Panc1 (cell line): ENCODE measurements around the gene GPR176. TPM values are rescaled to one million over a fixed set of nuclear protein-coding genes. Genes with fewer than 3 reads are reported as not detected.

Experiments
- ATAC-seq: fragments of 200-7000 bp; cut with Tn5 transposase; 2 replicates; pipeline ENCODE4 v1.9.1; 2020; ENCODE audit warnings: mild to moderate bottlenecking, moderate library complexity
- BruUV-seq: library from RNA; stranded (reverse); fragments of 400-500 nt; replicated peaks from 2 replicates; lab custom pipeline; 2021; lab: Mats Ljungman, UMichigan
- CTCF ChIA-PET: fragments of 300-600 bp; sonication (Branson Sonifier 250); formaldehyde crosslinking; loops from one replicate; lab custom pipeline; 2022; ENCODE audit warnings: antibody characterized with exemption; lab: Charles Lee
- POLR2A ChIA-PET: fragments of 300-600 bp; sonication (Branson Sonifier 250); formaldehyde crosslinking; loops from one replicate; lab custom pipeline; 2022; ENCODE audit warnings: antibody characterized with exemption; lab: Charles Lee
- DNase-seq: peaks from one replicate; pipeline ENCODE4 v3.0.0-alpha.2; 2010; ENCODE audit warnings: low read depth, low spot score
- H3K27ac ChIP-seq: 2 replicates; pipeline ENCODE4 v1.5.1; 2011; ENCODE audit warnings: mild to moderate bottlenecking, low read length, inconsistent platforms
- H3K27me3 ChIP-seq: fragments of 200-500 bp; sonication (Bioruptor generic); 2 replicates; pipeline ENCODE4 v1.6.0; 2014; ENCODE audit warnings: low read length, inconsistent platforms; ENCODE audit not compliant: control insufficient read depth, insufficient read depth
- H3K36me3 ChIP-seq: fragments of 200-500 bp; sonication (Bioruptor generic); 2 replicates; pipeline ENCODE4 v1.5.1; 2014; ENCODE audit warnings: inconsistent platforms, mild to moderate bottlenecking, low read length, moderate library complexity; ENCODE audit not compliant: control insufficient read depth, insufficient read depth
- H3K4me1 ChIP-seq: 2 replicates; pipeline ENCODE4 v1.5.1; 2011; ENCODE audit warnings: inconsistent platforms, mild to moderate bottlenecking, low read length, moderate library complexity; ENCODE audit not compliant: control insufficient read depth, insufficient read depth
- H3K4me3 ChIP-seq, 2 experiments: 2 replicates each; pipeline ENCODE4 v1.5.1; 2011 to 2012; ENCODE audit warnings: low read depth in 2 of 2, low read length in 2 of 2, mild to moderate bottlenecking in 2 of 2, inconsistent platforms in 1 of 2, moderate library complexity in 1 of 2
- H3K9me3 ChIP-seq: fragments of 200-500 bp; sonication (Bioruptor generic); 2 replicates; pipeline ENCODE4 v1.5.1; 2014; ENCODE audit warnings: low read depth, mild to moderate bottlenecking, inconsistent platforms, low read length, moderate library complexity; ENCODE audit not compliant: control insufficient read depth, insufficient read depth
- CTCF ChIP-seq: fragments of 450-650 bp; IDR thresholded peaks from 2 replicates; pipeline ENCODE4 v1.5.1; 2017; ENCODE audit warnings: mild to moderate bottlenecking
- POLR2AphosphoS5 ChIP-seq: IDR thresholded peaks from 2 replicates; pipeline ENCODE4 v1.6.1; 2012; ENCODE audit warnings: mild to moderate bottlenecking, low read depth, low read length, moderate library complexity
- REST ChIP-seq, 2 experiments: IDR thresholded peaks; 2 replicates each; pipeline ENCODE4 v1.6.1; 2011 to 2012; ENCODE audit warnings: low read depth in 2 of 2, control low read depth in 1 of 2, low read length in 1 of 2, mild to moderate bottlenecking in 1 of 2, moderate library complexity in 1 of 2; ENCODE audit not compliant: insufficient read depth in 1 of 2
- SIN3A ChIP-seq: IDR thresholded peaks from 2 replicates; pipeline ENCODE4 v1.6.1; 2012; ENCODE audit warnings: low read depth, mild to moderate bottlenecking, low read length, moderate library complexity, borderline replicate concordance; ENCODE audit not compliant: insufficient read depth
- TCF7L2 ChIP-seq: IDR thresholded peaks from 2 replicates; pipeline ENCODE4 v1.6.1; 2011; ENCODE audit warnings: mild to moderate bottlenecking, low read depth, low read length, inconsistent platforms
- in situ Hi-C: cut with HindIII; loops from 2 replicates; pipeline ENCODE4 v1.10.0; 2016; ENCODE audit warnings: low sequenced_read_pairs, low pct_unique_long_range_greater_than_20kb
- intact Hi-C: fragments of 100-400 bp; cut with micrococcal nuclease; formaldehyde crosslinking; loops from one replicate; pipeline ENCODE4 v1.10.0; 2022; ENCODE audit not compliant: unreplicated experiment
- total RNA-seq: library from RNA; stranded (reverse); gene quantifications from one replicate; pipeline ENCODE4 v1.2.1, GENCODE V29; 2021; ENCODE audit not compliant: unreplicated experiment

Gene GPR176
- total RNA-seq, 1 experiment from 2014 or later, result 12.7 TPM

GRCh38 chr15:39957481-39957880, 37.4 kb upstream of the GPR176 start:
- BruUV-seq, result no TSS peak
- Histone ChIP-seq H3K9me3 (no peaks in the 10 kb centered on the region), H3K36me3 (peaks cover 32% of the 10 kb centered on the region), H3K4me3 (no peak overlapping the region), H3K4me1 (no peaks in the 10 kb centered on the region), H3K27ac (no peak overlapping the region), H3K27me3 (no peaks in the 10 kb centered on the region)
- TF ChIP-seq REST (IDR thresholded peaks at IDR 0.05; ENCODE audit: insufficient read depth in 1 of 2, low read depth in 2 of 2, low read length in 1 of 2), result no peak
- no peak for TF ChIP-seq SIN3A
- TF ChIP-seq TCF7L2, result no peak
- TF ChIP-seq CTCF, result no peak
- no peak for TF ChIP-seq POLR2AphosphoS5
- CTCF ChIA-PET, result no interaction called here
- ATAC-seq, result no peak
- DNase-seq, result no peak
- in situ Hi-C loops (no loop called here), intact Hi-C loops (no loop called here)
- POLR2A ChIA-PET, result interaction anchor here (0.6 kb wide), 1 partner anchor 155 kb away, joined by 3 read pairs; no protein-coding TSS in a partner anchor

GRCh38 chr15:39953521-39953920, 33.5 kb upstream of the GPR176 start:
- BruUV-seq, result no TSS peak
- DNase-seq (no peak), ATAC-seq (no peak)
- no peaks in the 10 kb centered on the region for H3K27me3 ChIP-seq
- TF ChIP-seq TCF7L2 (no peak), REST (IDR thresholded peaks at IDR 0.05; ENCODE audit: insufficient read depth in 1 of 2, low read depth in 2 of 2, low read length in 1 of 2) (no peak), POLR2AphosphoS5 (no peak), CTCF (no peak), SIN3A (no peak)
- H3K27ac ChIP-seq, result no peak overlapping the region
- peaks cover 28% of the 10 kb centered on the region for H3K36me3 ChIP-seq
- intact Hi-C loops, result no loop called here
- ChIA-PET CTCF (no interaction called here), POLR2A (no interaction called here)
- no peak overlapping the region for H3K4me3 ChIP-seq
- in situ Hi-C loops, result no loop called here
- no peaks in the 10 kb centered on the region for H3K4me1 ChIP-seq
- no peaks in the 10 kb centered on the region for H3K9me3 ChIP-seq
